NCI-H1436 treated with DMSO at 0.1 percent for 48 hours (cell line): Measurements from ENCODE around the gene SEMA5A.
"Not testable (repeated sequence)": the region's sequence is repeated elsewhere in the genome, so short reads cannot be mapped to it uniquely, and the experiment has no call there.

Source experiments
- DNase-seq: peaks from one replicate; lab custom pipeline; 2025; lab: John Stamatoyannopoulos, UW

The SEMA5A gene

DNA sequence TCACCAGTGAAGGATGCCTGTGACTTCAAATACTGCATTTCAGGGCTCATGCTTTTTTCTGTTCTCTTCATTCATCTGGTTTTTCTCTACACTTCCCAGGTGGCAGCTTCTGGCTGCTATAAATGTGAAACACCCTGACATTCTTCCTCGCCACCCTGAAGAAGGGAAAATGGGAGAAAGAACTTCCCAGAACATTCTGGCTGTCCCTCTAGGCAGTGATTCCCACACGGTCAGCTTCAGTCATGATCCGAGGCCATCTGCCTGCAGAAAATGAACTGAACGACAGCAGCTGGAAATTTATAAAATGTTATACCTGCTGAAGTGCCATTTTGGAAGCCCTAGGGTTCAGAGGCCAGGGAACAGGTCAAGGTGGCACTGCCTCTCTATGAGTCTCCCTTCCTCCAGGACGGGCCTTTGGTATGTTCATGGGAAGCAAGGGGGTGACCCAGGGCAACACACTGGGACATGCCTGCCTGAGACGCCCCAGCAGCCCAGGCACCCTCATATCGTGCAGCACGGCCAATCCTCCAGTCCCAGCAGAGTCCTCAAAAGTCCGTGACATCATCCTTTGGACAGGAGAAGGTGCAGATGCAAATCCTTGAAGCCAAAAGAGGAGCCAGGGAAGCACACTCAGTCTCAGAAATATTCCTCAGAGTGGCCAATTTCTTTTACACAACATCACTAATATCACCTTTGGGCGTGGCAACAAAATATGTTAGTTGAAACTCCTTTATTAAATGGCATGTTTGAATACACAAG, 107.1 kb downstream of the SEMA5A start:
- DNase-seq, result no peak

DNA sequence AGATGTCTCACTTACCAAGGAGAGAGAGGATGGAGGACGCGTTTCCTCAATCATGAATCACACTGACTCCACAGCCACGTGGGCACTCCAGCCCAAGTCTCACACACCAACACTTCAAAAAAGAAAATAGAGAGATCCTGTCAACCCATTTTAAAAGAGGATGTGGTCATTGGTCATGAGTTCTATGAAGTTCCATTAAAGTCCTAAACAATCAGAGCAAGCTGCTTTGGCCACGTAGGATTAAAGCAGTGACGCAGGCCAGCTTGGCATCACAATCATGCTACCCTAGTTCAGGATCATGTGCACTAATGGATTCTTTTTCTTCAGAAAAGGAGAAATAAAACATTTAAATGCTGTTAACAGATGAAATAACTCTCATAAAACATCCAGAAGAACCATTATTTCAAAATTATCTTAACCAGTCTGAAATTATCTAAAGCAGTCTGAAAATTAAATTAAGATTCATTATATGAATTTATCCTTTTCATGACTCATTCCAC, 108.1 kb downstream of the SEMA5A start:
- no peak for DNase-seq

DNA sequence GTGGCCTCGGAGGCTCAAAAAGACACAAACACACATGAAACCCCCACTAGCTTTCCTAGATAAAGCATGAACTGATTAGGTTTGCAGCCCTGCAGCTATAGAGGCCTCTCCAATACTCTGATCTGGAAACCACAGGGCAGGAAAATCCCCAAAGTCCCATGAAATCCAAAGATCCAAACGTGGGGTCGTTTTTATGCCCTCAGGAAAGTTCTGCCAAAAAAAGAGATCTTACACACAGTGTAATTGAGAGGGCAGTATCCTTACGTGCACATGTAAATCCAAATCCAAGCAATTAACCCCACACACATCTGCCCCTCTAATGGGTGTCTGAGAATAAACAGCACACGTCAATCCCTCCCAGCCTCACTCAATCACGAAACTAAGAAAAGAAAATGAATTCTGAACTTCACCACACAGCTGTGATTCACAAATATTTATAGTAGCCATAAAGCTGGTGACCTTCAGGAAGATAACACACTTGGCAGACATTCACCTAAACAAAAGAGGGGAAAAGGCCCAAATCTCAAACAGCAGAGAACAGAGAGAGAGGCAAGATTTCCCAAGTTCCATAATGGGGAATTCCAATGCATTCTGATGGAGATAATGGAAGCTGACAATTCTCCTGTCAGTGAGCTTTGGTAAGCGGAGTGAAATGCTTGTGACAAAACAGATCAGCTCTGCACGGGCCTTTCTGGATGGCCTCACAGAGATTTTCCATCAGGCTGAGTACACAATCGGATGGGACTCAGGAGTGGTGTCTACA, 114.2 kb downstream of the SEMA5A start:
- DNase-seq, result no peak

DNA sequence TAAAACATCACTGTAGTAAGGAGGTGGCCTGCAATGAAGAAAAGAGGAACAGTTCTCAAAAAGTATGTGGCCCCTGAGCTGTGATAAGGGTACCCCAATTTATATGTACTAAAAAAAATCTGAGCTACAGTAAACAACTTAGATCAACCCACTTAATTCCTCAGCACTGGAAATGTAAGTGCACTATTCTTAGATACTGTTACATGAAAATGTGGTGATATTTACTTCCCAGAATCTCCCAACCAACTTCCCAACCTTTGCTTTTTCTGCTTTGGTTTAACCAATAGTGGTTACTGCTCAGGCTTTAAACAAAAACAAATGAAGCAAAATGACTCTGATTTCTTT, 114.8 kb downstream of the SEMA5A start:
- DNase-seq, result no peak

DNA sequence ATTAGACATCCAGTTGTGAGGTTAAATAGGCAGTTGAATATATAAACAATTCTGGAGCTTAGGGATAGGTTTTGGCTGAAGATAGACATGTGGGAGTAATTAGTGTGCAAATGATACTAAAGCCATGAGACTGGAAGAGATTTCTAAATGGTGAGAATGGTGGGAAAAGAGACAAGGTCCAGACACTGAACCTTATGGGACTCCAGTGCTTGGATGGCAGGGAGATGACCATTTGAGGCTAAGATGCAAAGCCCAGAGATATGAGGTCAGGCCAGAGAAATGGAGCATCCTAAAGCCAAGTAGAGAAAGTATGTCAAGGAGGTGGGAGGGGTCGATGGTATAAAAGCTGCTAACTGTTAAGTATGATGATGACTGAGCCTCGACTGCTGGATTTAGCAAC, 115.6 kb downstream of the SEMA5A start:
- no peak for DNase-seq

DNA sequence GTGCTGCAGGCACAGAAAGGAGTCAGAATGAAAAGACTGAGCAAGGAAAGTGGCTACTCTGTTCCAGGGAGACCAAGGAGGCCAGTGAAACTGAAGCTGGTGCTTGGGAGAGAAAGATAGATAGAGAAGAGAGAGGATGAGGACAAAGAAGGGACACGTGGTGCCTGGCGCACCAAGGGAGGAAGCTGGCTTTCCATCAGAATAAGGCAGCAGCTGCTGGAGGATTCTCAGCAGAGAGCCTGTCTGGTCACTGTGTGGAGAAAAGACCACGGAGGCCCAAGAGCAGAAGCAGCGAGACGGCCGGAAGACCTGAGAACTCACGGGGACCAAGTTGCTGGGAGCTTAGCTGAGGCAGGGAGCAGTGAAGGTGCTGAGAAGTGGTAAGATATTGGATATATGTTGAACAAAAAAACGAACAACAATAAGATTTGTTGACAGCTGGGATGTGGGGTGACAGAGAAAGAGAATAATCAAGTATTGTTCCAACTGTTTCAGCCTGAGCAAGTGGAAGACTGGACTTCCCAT, 116.1 kb downstream of the SEMA5A start:
- no peak for DNase-seq

DNA sequence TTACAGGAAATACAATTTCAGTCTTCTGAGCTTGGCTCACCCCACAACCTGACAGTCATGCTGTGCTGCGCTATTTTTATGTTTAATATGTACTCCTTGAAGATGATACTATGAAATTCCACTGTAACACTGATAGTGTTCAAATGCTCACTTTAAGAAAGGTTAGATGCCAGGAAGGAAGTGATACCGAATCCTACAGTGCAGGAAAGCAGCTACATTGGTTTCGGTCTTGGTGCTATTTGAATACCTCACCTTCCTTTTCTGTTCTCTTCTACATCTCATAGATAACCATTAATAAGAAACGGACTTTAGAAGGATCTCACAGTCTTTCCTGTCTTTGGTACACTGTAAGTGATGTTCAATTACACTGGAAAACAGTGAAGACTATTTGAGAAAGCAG, 117.6 kb downstream of the SEMA5A start:
- no peak for DNase-seq

DNA sequence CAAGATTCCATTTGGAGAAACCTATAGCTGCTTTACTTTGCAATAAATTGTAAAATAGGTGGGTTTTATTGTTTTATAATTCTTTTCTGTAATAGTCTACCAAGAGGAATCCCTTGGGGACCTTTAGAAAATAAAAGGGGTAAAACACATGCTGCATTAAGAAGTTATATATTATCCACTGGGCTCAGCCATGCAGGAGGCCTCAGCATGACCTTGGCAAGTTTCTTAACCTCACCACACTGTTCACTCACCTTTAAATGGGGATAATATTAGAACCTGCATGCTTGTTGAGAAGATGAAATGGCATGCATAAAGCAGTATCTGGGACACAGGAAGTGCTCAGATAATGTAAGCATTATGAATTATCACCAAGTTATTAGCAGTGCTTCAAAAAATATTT, 120.2 kb downstream of the SEMA5A start:
- DNase-seq, result no peak

DNA sequence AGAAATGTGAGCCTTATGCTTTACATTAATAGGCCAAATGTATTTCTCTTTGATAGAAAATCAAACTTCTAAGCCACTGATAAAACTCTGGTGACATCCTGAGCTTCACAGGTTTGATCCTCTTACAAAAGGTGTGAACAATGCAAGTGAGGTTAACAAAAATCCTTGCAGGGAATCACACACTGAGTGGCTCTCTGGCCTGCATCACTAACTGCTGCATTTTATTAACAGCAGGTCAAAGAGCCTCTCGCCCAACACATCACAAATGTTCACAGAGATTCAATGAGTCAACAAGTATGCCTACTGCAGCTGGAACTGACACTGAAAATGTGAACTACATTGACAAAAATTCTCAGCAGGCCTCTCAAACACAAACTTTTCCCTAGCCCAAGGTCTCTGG, 122.3 kb downstream of the SEMA5A start:
- no peak for DNase-seq

DNA sequence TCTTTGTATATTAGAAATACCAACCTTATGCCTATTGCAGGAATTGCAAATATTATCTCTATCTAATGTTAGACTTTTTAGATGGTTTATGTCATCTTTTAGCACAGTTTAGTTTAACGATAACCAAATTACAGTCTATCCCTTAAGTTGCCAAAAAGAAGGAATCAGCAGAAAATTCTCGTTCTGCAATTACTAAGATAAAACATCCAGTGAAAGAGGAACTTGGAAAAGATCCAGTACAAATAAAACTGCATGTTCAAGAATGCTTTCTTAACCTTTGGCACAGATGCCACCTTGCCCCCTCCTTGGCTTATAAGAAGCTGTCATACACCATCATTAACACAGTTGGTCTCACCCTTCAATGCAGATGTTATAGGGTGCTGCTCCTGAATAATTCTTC, 124.0 kb downstream of the SEMA5A start:
- DNase-seq, result no peak

DNA sequence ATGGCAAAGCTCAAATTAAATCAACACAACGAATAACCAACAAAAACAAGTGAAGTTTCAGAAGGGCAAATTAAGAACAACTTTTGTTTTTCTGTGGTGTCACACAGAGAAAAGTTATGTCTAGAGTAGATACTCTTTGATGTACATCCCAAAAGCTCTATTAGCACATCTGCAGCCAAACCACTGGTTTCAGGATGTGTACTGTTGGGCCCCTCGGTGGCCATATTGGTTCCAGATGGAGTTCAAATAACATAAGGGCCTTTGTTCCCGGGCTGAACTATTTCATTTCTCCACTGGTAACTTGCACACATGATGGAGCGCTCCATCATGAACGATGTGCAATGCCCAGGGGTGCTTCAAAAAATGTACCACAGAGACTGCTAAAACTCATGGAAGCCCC, 126.1 kb downstream of the SEMA5A start:
- DNase-seq, result no peak

DNA sequence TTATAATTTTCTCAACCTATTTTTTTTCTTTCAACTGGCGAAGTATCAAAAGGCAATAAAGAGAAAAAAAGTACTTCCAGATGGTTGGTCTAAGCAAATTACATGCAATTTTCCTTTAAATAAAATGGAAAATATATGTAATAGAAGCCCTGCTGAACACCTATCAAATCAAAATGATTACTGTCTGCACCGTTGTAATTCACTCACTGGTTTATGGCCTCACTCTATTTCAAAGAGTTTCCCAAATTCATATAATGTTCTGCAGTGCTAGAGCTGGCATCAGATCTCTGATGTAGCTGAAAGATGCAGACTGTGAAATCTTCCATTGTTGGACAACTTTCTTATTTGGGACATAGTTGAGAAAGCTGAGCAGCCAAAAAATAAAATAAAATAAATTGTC, 130.3 kb downstream of the SEMA5A start:
- no peak for DNase-seq

DNA sequence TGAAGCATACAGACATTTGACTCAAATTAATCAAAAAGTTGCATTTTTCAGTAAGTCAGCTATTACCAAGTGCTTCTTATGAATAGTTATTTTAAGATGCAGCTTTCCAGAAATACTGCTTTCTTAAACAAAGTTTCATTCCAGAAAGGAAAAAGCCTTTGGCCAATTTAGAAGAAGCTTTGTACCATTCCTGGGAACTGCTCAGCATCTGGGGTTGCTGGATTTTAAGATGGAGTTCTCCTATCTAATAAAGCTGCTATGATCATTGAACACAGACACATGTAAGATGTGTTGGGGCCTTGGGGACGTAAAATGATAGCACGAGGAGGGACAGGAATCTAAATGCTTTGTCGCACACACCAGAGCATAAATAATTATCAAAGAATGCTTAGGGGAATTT, 130.8 kb downstream of the SEMA5A start:
- DNase-seq, result no peak

DNA sequence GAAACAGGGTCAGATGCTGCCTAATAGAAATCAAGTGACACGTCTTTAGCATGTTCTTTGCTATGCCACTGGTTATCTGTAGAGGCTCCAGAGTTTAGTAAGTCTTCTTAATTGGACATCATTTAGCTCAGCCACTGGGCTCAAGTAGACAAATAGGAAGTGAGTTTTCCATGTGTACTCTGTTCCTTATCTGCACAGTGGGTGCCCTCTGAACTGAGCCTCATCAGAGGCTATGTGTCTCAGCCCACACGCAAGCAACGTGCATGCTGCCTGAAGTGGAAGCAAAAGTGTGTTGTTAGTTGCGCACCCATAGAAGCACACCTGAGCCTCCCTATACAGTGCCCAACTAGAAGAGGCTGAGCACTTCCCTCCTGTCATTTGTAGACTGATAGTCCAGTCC, 134.7 kb downstream of the SEMA5A start:
- no peak for DNase-seq

DNA sequence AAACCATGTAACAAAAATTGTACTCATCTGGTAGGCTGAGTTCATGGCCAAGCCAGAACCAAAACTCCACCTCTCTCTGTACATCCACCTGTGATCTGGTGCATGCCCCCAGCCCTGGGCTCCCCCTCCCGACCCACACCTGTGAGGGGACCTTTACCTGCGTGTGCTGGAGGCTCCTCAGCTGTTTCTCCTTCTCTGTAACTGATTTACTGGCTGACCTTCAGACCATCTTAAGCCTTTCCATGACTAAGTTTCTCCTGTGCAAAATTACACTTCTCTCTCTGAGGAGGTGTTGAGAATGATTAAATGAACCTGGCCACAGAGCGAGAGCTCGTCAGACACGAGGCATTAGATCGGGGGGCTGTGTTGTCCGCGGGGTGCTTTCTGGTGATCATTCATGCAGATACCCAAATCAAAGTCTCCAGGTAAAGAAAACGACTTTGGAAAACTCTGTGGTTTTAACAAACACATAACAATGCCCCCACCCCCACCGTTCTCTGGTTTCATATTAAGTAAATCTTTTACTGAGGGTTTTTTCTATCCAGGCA, 136.4 kb downstream of the SEMA5A start:
- DNase-seq, result no peak

DNA sequence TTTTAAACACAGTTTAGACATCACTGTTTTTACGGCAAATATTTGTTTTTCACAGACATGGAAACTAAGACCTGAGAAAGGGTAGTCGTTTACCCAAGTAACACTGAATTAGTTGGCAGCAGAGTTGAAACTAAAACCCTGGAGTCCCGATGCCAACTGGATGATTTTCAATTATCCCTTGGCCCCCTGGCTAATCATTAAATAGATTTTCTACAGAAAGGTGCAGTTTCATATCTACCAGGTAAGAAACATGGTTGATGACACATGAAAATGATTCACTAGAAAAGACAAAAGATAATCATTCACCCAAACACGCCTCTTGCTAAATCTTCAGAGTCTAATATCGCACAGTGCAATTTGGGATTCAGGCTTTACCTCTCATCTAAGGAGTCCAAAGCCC, 136.9 kb downstream of the SEMA5A start:
- no peak for DNase-seq

DNA sequence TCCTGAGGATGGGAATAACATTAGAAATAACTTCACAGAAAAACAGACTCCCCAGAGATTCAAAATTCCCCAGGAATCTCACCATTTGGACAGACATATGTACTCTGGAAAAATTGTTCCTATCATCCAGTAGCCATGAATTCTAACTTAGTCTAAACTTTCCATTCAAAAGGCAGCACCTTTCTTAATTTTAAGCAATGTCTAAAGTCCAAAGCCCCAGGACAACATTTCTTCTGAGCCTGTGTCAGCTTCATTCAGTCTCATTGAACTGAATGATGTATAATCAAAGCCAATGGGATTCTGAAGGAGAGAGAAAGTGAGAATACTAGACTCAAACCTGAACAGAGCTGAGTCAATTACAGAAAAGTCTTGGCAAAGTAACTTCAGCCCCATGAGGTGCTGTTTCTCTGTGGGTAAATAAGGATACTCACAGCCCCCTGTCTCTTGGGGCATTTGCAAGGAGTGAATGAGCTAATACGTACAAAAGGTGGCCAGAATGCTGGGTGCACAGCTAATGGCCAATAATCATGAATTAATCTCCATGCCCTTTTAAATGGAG, 140.6 kb downstream of the SEMA5A start:
- DNase-seq, result no peak

DNA sequence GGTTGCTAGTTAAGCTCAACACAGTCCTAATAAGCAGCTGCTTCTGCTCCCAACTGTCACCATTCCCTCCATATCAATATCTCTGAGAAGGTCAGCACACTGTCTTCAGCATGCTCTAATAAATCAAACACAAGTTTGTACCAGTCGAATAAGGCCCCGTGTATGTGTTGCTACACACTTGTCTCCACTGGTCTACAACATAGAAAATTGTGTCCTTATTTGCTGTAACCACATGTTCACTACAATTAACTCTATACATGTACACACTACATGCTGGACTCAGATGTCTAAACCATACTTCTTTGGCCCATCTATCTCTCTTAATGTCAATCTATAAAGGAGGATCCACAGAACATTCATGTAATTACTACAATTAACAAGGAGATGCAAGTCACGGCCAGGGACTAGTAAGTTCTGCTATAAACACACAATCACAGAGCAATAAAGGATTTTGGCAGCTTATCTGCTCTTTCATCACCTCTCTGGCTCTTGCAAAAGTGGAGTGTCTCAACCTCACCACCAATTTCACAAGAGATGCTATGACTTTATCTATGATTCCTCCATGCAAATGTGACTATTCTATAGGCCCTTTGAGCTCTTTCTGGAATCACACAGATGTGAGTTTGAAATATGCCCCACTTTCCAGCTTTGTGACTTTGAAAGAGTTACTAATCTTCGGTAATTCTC, 143.9 kb downstream of the SEMA5A start:
- DNase-seq, result no peak

DNA sequence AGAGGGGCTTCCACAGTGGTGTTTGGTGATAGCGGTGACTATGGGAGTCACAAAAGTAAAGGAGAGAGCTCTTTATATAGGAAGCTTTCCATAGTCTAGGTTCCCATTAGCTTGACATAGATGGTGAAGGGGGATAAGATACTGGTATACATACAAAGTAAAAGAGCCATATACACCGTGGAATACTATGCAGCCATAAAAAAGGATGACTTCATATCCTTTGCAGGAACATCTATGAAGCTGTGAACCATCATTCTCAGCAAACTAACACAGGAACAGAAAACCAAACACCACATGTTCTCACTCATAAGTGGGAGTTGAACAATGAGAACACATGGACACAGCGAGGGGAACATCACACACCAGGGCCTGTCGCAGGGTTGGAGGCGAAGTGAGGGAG, 146.1 kb downstream of the SEMA5A start:
- DNase-seq, result not testable (repeated sequence)

DNA sequence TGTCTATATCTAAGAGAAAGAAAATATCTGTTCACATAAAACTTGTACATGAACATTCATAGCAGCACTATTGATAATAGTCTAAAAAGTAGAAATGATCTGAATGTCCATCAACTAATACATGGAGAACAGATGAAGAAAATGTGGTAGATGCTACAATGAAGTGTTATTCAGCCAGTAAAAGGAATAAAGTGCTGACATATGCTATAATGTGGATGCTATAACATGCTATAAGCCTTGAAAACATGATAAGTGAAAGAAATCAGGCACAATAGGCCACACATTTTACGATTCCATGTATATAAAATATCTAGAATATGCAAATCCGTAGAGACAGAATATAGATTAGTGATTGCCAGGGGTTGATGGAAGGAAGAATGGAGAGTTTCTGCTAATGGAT, 146.8 kb downstream of the SEMA5A start:
- DNase-seq, result no peak

DNA sequence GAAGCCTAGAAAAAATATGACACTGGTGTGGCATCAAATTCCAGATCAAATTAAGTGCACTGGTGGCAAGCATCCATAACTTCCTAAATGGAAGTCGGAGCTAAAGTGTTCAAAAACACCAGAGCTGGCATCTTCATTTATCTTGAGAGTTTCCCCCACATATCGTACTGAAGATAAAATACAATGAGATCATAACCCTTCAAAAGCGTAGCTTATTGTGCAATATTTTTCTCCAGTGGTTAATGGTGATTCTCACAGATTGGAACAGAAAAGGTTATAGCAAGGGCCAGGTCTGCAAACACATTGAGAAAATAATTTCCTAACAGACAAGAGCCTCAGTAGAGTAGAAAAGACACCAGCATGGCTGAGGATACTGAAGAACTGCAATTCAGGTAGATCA, 147.6 kb downstream of the SEMA5A start:
- no peak for DNase-seq

DNA sequence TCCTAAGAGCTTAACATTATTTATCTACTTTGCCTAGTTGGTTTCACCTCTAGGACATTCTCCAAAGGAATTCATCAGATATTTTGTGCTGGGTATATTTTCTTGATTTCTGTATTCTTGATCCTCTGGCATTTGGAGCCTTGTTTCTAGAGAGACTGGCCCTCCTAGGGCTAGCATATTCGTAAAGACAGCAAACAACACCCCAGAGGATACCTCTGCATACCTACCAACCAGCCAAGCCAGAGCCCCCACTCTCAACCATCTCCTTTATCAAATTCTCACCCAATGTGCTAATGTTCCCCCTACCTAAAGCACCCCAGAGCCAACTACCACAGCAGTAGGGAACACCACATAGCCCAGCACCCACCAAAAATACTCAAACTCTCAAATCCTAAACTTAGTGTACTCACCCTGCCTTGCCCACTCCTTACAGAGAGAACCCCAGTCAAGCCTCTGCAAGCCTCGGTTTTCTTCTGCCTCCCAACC, 149.5 kb downstream of the SEMA5A start:
- DNase-seq, result no peak
